H1 (cell line): Measurements from ENCODE around the gene ZNF581. TPM values are rescaled to one million over a fixed set of nuclear protein-coding genes. Genes with fewer than 3 reads are reported as not detected.

ENCODE experiments used
- CTCF ChIA-PET: fragments of 300-600 bp; sonication (Branson Sonifier 250); formaldehyde crosslinking; loops from one replicate; lab custom pipeline; 2021; ENCODE audit not compliant: partially characterized antibody; lab: Charles Lee
- POLR2A ChIA-PET: fragments of 300-600 bp; sonication (Branson Sonifier 250); formaldehyde crosslinking; loops from one replicate; lab custom pipeline; 2021; ENCODE audit warnings: inconsistent platforms; ENCODE audit not compliant: partially characterized antibody; lab: Charles Lee
- DNase-seq, 2 experiments: peaks; one replicate each; pipeline versions ENCODE4 v3.0.0 to v3.0.0-alpha.2; 2010 to 2022; ENCODE audit warnings: low spot score in 2 of 2, low read depth in 1 of 2, mixed read lengths in 1 of 2
- FAIRE-seq: peaks from 2 replicates; lab custom pipeline; 2011; peaks lifted over from hg19 to GRCh38; lab: Jason Lieb, UNC
- H2AFZ ChIP-seq: 2 replicates; pipeline ENCODE4 v1.8.1; 2012; ENCODE audit warnings: low read length, inconsistent platforms
- H2AK5ac ChIP-seq: 2 replicates; pipeline ENCODE4 v1.6.1; 2013; ENCODE audit warnings: low read depth, low read length
- H2BK120ac ChIP-seq: replicated peaks from 2 replicates; pipeline ENCODE3; 2013; ENCODE audit warnings: low read depth, low read length, inconsistent platforms
- H2BK12ac ChIP-seq: 2 replicates; pipeline ENCODE4 v1.6.1; 2013; ENCODE audit warnings: low read depth, low read length
- H2BK15ac ChIP-seq: 2 replicates; pipeline ENCODE4 v1.6.1; 2013; ENCODE audit warnings: low read length
- H2BK20ac ChIP-seq: 2 replicates; pipeline ENCODE4 v1.6.1; 2013; ENCODE audit warnings: low read length
- H2BK5ac ChIP-seq: 2 replicates; pipeline ENCODE4 v1.6.1; 2013; ENCODE audit warnings: low read depth, low read length
- H3K14ac ChIP-seq: 2 replicates; pipeline ENCODE4 v1.6.1; 2013; ENCODE audit warnings: inconsistent platforms; ENCODE audit not compliant: insufficient read length
- H3K18ac ChIP-seq: 2 replicates; pipeline ENCODE4 v1.6.1; 2013; ENCODE audit warnings: low read length; ENCODE audit errors: extremely low read depth
- H3K23ac ChIP-seq: 2 replicates; pipeline ENCODE4 v1.6.1; 2013; ENCODE audit warnings: inconsistent platforms; ENCODE audit not compliant: insufficient read length
- H3K23me2 ChIP-seq: 2 replicates; pipeline ENCODE4 v1.6.1; 2013; ENCODE audit warnings: low read depth, low read length
- H3K27ac ChIP-seq: 2 replicates; pipeline ENCODE4 v1.6.1; 2011; ENCODE audit warnings: low read depth, low read length, inconsistent platforms
- H3K27me3 ChIP-seq, 4 experiments: replicated peaks in 1 of 4; 1 replicate in 1 of 4; 2 replicates in 3 of 4; pipeline versions ENCODE4 v1.6.1 to v1.8.1; 2011 to 2013; ENCODE audit warnings: low read length in 3 of 4, mild to moderate bottlenecking in 3 of 4, inconsistent platforms in 2 of 4, mixed read lengths in 2 of 4, moderate library complexity in 1 of 4; ENCODE audit not compliant: control insufficient read depth in 3 of 4, insufficient read depth in 3 of 4; ENCODE audit errors: extremely low read depth in 1 of 4
- H3K36me3 ChIP-seq, 4 experiments: 2 replicates each; pipeline versions ENCODE4 v1.6.1 to v1.8.1; 2011 to 2013; ENCODE audit warnings: mild to moderate bottlenecking in 4 of 4, low read length in 3 of 4, moderate library complexity in 2 of 4, control low read depth in 1 of 4, inconsistent platforms in 1 of 4; ENCODE audit not compliant: insufficient read depth in 4 of 4, control insufficient read depth in 2 of 4
- H3K4ac ChIP-seq: replicated peaks from 2 replicates; pipeline ENCODE3; 2013; ENCODE audit warnings: low read length, low read depth, mixed read lengths, inconsistent platforms; ENCODE audit not compliant: insufficient read length
- H3K4me1 ChIP-seq, 4 experiments: replicated peaks in 1 of 4; 1 replicate in 1 of 4; 2 replicates in 3 of 4; pipeline versions ENCODE4 v1.6.1 to v1.8.1; 2011 to 2013; ENCODE audit warnings: low read length in 3 of 4, inconsistent platforms in 2 of 4, mixed read lengths in 1 of 4; ENCODE audit not compliant: insufficient read depth in 4 of 4, control insufficient read depth in 3 of 4
- H3K4me2 ChIP-seq, 2 experiments: 2 replicates each; pipeline versions ENCODE4 v1.6.1 to v1.8.1; 2011 to 2013; ENCODE audit warnings: low read depth in 2 of 2, low read length in 2 of 2, control low read depth in 1 of 2, inconsistent platforms in 1 of 2, mild to moderate bottlenecking in 1 of 2; ENCODE audit not compliant: insufficient read depth in 1 of 2
- H3K4me3 ChIP-seq, 4 experiments: fragments of 200-600, 300-600 bp in 1 of 4; sonication (generic), shearing (Covaris generic), sonication (Bioruptor Twin) in 1 of 4; 2 replicates each; pipeline versions ENCODE4 v1.5.1 to v1.8.1; 2011 to 2016; ENCODE audit warnings: low read length in 4 of 4, low read depth in 3 of 4, control low read depth in 2 of 4, inconsistent platforms in 2 of 4, mild to moderate bottlenecking in 2 of 4, mixed read lengths in 1 of 4, moderate library complexity in 1 of 4; ENCODE audit not compliant: insufficient read depth in 2 of 4; ENCODE audit errors: extremely low read depth in 1 of 4
- H3K56ac ChIP-seq: replicated peaks from 2 replicates; pipeline ENCODE3; 2013; ENCODE audit warnings: low read depth, mild to moderate bottlenecking, mixed read lengths, low read length, inconsistent platforms; ENCODE audit not compliant: insufficient read length
- H3K79me1 ChIP-seq: 2 replicates; pipeline ENCODE4 v1.6.1; 2013; ENCODE audit warnings: low read depth, low read length, control low read depth
- H3K79me2 ChIP-seq, 2 experiments: 2 replicates each; pipeline versions ENCODE4 v1.6.1 to v1.8.1; 2012 to 2013; ENCODE audit warnings: low read length in 2 of 2, mild to moderate bottlenecking in 2 of 2, inconsistent platforms in 1 of 2; ENCODE audit not compliant: insufficient read depth in 2 of 2, control insufficient read depth in 1 of 2
- H3K9ac ChIP-seq, 4 experiments: replicated peaks in 1 of 4; 1 replicate in 1 of 4; 2 replicates in 3 of 4; pipeline versions ENCODE4 v1.6.1 to v1.8.1; 2011 to 2013; ENCODE audit warnings: low read depth in 3 of 4, low read length in 3 of 4, control low read depth in 2 of 4, mild to moderate bottlenecking in 2 of 4, moderate library complexity in 2 of 4, inconsistent platforms in 1 of 4; ENCODE audit errors: extremely low read depth in 1 of 4
- H3K9me3 ChIP-seq, 2 experiments: 2 replicates each; pipeline versions ENCODE4 v1.6.1 to v1.8.1; 2012 to 2013; ENCODE audit warnings: mild to moderate bottlenecking in 2 of 2, moderate library complexity in 2 of 2, control low read depth in 1 of 2, inconsistent platforms in 1 of 2, low read depth in 1 of 2, low read length in 1 of 2, mixed read lengths in 1 of 2; ENCODE audit not compliant: insufficient read depth in 2 of 2
- H4K20me1 ChIP-seq, 2 experiments: replicated peaks in 1 of 2; 2 replicates each; pipeline versions ENCODE3 to v1.8.1; 2011 to 2013; ENCODE audit warnings: inconsistent platforms in 2 of 2, low read length in 2 of 2, mild to moderate bottlenecking in 1 of 2; ENCODE audit not compliant: insufficient read depth in 2 of 2, control insufficient read depth in 1 of 2
- H4K5ac ChIP-seq: 2 replicates; pipeline ENCODE4 v1.6.1; 2013; ENCODE audit warnings: low read length, low read depth, mixed read lengths, inconsistent platforms; ENCODE audit not compliant: insufficient read length
- H4K8ac ChIP-seq: 2 replicates; pipeline ENCODE4 v1.8.0; 2013; ENCODE audit warnings: mild to moderate bottlenecking, moderate library complexity, low read length, inconsistent platforms; ENCODE audit not compliant: insufficient read depth; ENCODE audit errors: extremely low read depth
- H4K91ac ChIP-seq: replicated peaks from 2 replicates; pipeline ENCODE3; 2013; ENCODE audit warnings: low read length, mixed read lengths, inconsistent platforms; ENCODE audit not compliant: insufficient read length
- BRCA1 ChIP-seq: IDR thresholded peaks from 2 replicates; pipeline ENCODE4 v1.6.1; 2012; ENCODE audit warnings: low read depth, low read length, improper control_type of control experiment
- WGBS, 2 experiments: shearing (Covaris generic) in 1 of 2; methylation state at CpG; one replicate each; pipeline versions ENCODE4 v1.1.6 to v1.1.7; 2013 to 2015; ENCODE audit warnings: low lambda C conversion rate in 2 of 2, mixed read lengths in 2 of 2, inconsistent platforms in 1 of 2, low coverage in 1 of 2, missing lambda C conversion rate in 1 of 2; ENCODE audit not compliant: insufficient replicate concordance in 2 of 2, insufficient coverage in 1 of 2, insufficient read length in 1 of 2; ENCODE audit errors: extremely low coverage in 1 of 2, missing lambda C conversion rate in 1 of 2; 5-methylcytosine and 5-hydroxymethylcytosine counted together
- polyA plus RNA-seq, 7 experiments: library from polyadenylated mRNA; depleted of rRNA in 3 of 7; stranded (reverse) in 5 of 7; unstranded in 2 of 7; fragments of >200 nt in 5 of 7; fragments of 200-250 nt in 2 of 7; gene quantifications; 1 replicate in 5 of 7; 2 replicates in 1 of 7; 4 replicates in 1 of 7; pipeline versions ENCODE4 v1.2.1 to v1.2.3, GENCODE V29; 2011 to 2013; ENCODE audit warnings: missing spikeins in 2 of 7, mixed read lengths in 2 of 7
- total RNA-seq: library from RNA; stranded (reverse); fragmentation: NEBNext Ultra II Directional; extraction: Animal tissue kit (Norgen Biotek cat#: 25700); gene quantifications from 2 replicates; pipeline ENCODE4 v1.2.1, GENCODE V29; 2021

The ZNF581 gene
- total and polyA plus RNA-seq, 2 of the 8 experiments (the other 6 are each of a cell fraction or from before 2014, with no cell fraction given) = 73.0 to 76.1 TPM

DNA sequence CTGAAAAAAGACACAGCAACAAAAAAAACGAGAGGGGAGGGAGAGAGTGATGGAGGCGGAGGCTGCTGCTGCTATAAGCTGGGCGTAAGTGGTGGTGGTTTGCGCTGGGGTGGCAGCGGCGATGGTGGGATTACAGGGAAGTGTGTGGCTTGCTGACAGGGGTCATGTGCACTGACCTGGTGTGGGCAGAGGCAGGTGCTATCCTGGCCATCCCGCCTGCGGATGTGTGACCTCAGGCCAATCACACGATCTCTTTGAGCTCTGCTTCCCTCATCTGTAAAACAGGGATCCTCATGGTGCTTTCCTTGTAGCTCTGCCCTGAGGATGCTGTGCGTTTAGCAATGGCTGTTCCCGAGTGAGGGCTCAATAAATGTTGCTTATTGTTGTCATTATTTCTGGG lies 5.9 kb upstream of the ZNF581 start:
- H3K27ac ChIP-seq = no peak overlapping the region
- POLR2A ChIA-PET = interaction anchor here (0.7 to 8.8 kb wide), 7 partner anchors 9 to 33 kb away, joined by 3 to 96 read pairs (median 4); partner anchors contain the start of genes CCDC106, U2AF2, ZNF581 and ZNF784
- no peak overlapping the region for H2BK5ac ChIP-seq
- H3K27me3 ChIP-seq = no peaks in the 10 kb centered on the region
- no peaks in the 10 kb centered on the region; a peak in 1 of 4 replicates for H3K9me3 ChIP-seq
- no peak overlapping the region for H2BK20ac ChIP-seq
- no peak overlapping the region for H4K8ac ChIP-seq
- H4K91ac ChIP-seq = no peak overlapping the region
- H2BK120ac ChIP-seq = no peak overlapping the region
- H3K79me1 ChIP-seq = peaks cover 13% of the 10 kb centered on the region
- H3K4me3 ChIP-seq = no peak overlapping the region
- H3K23me2 ChIP-seq = peaks cover 25% of the 10 kb centered on the region
- FAIRE-seq (no peak), DNase-seq (no peak)
- no peak overlapping the region for H3K9ac ChIP-seq
- H3K56ac ChIP-seq = no peak overlapping the region
- no peak overlapping the region for H3K4ac ChIP-seq
- H3K4me1 ChIP-seq = peaks cover 6 to 9% (median 7%) of the 10 kb centered on the region in 4 experiments
- no peak overlapping the region for H3K18ac ChIP-seq
- WGBS, 2 experiments = 82% methylated on average over 11 of the region's 11 CpGs; no CpG with 5 or more reads in 1 of the 2 experiments
- no peak for TF ChIP-seq BRCA1
- H2BK12ac ChIP-seq = no peak overlapping the region
- H4K5ac ChIP-seq = no peak overlapping the region
- H2AFZ ChIP-seq = no peak overlapping the region
- CTCF ChIA-PET = interaction anchor here (0.7 to 3.8 kb wide), 6 partner anchors 10 to 477 kb away, joined by 3 to 30 read pairs (median 7); partner anchors contain the start of genes CCDC106 and ZNF865
- H2BK15ac ChIP-seq = no peak overlapping the region
- no peak overlapping the region for H2AK5ac ChIP-seq
- H3K14ac ChIP-seq = no peak overlapping the region
- no peaks in the 10 kb centered on the region for H3K36me3 ChIP-seq
- H3K23ac ChIP-seq = no peak overlapping the region
- H4K20me1 ChIP-seq = peaks cover 3 to 10% of the 10 kb centered on the region in 2 experiments
- H3K4me2 ChIP-seq = no peak overlapping the region
- peaks cover 4 to 25% of the 10 kb centered on the region in 2 experiments; a peak in 3 of 4 replicates for H3K79me2 ChIP-seq
